ENCODE data around the gene ITGA8.

ITGA8 gene

GRCh38 chr10:15505329-15505728 is 214.4 kb downstream of the ITGA8 start:
- Histone ChIP-seq H3K4me2 (ENCODE audit: low read length) (no peak overlapping the region), H3K4me1 (ENCODE audit: low read length) (no peaks in the 10 kb centered on the region), H3K9me3 (ENCODE audit: insufficient read depth, low read length) (no peaks in the 10 kb centered on the region), H3K27ac (ENCODE audit: low read length) (no peak overlapping the region), H2AFZ (ENCODE audit: low read depth, low read length) (no peak overlapping the region), H3K36me3 (replicated peaks; ENCODE audit: low read depth, low read length) (no peaks in the 10 kb centered on the region), H4K20me1 (ENCODE audit: insufficient read depth, low read length) (no peaks in the 10 kb centered on the region), H3K9ac (ENCODE audit: low read length) (no peak overlapping the region), H3K79me2 (ENCODE audit: low read length) (no peaks in the 10 kb centered on the region), H3K4me3 (ENCODE audit: low read length) (no peak overlapping the region), H3K27me3 (ENCODE audit: low read depth, low read length) (no peaks in the 10 kb centered on the region)
- TF ChIP-seq EZH2phosphoT487 (IDR thresholded peaks at IDR 0.05; ENCODE audit: low read depth) (no peak), CTCF (IDR thresholded peaks at IDR 0.05; ENCODE audit: low read depth, low read length) (no peak)

- TF ChIP-seq EZH2phosphoT487 (IDR thresholded peaks at IDR 0.05; ENCODE audit: low read depth) (no peak), CTCF (IDR thresholded peaks at IDR 0.05; ENCODE audit: low read depth, low read length) (no peak)
- Histone ChIP-seq H3K36me3 (replicated peaks; ENCODE audit: low read depth, low read length) (no peaks in the 10 kb centered on the region), H3K4me1 (ENCODE audit: low read length) (no peaks in the 10 kb centered on the region), H3K9ac (ENCODE audit: low read length) (no peak overlapping the region), H2AFZ (ENCODE audit: low read depth, low read length) (no peak overlapping the region), H3K4me2 (ENCODE audit: low read length) (no peak overlapping the region), H3K4me3 (ENCODE audit: low read length) (no peak overlapping the region), H3K9me3 (ENCODE audit: insufficient read depth, low read length) (no peaks in the 10 kb centered on the region), H4K20me1 (ENCODE audit: insufficient read depth, low read length) (no peaks in the 10 kb centered on the region), H3K27ac (ENCODE audit: low read length) (no peak overlapping the region), H3K79me2 (ENCODE audit: low read length) (no peaks in the 10 kb centered on the region), H3K27me3 (ENCODE audit: low read depth, low read length) (no peaks in the 10 kb centered on the region)
Measured at GRCh38 chr10:15504101-15504840, 215.5 kb downstream of the ITGA8 start.

- no peak overlapping the region for H3K4me2 ChIP-seq (ENCODE audit: low read length)
- no peak overlapping the region for H3K4me3 ChIP-seq (ENCODE audit: low read length)
- H3K9me3 ChIP-seq (ENCODE audit: insufficient read depth, low read length) = no peaks in the 10 kb centered on the region
- TF ChIP-seq EZH2phosphoT487 (IDR thresholded peaks at IDR 0.05; ENCODE audit: low read depth) = no peak
- no peaks in the 10 kb centered on the region for H3K4me1 ChIP-seq (ENCODE audit: low read length)
- H3K9ac ChIP-seq (ENCODE audit: low read length) = no peak overlapping the region
- no peaks in the 10 kb centered on the region for H3K27me3 ChIP-seq (ENCODE audit: low read depth, low read length)
- H4K20me1 ChIP-seq (ENCODE audit: insufficient read depth, low read length) = no peaks in the 10 kb centered on the region
- no peaks in the 10 kb centered on the region for H3K79me2 ChIP-seq (ENCODE audit: low read length)
- H3K36me3 ChIP-seq (replicated peaks; ENCODE audit: low read depth, low read length) = no peaks in the 10 kb centered on the region
- no peak overlapping the region for H2AFZ ChIP-seq (ENCODE audit: low read depth, low read length)
- no peak overlapping the region for H3K27ac ChIP-seq (ENCODE audit: low read length)
Measured at GRCh38 chr10:15494850-15495506, 224.7 kb downstream of the ITGA8 start.

GRCh38 chr10:15491856-15492642 is 227.7 kb downstream of the ITGA8 start:
- H3K27me3 ChIP-seq (ENCODE audit: low read depth, low read length) = no peaks in the 10 kb centered on the region
- no peaks in the 10 kb centered on the region for H3K9me3 ChIP-seq (ENCODE audit: insufficient read depth, low read length)
- no peak overlapping the region for H3K9ac ChIP-seq (ENCODE audit: low read length)
- H3K4me3 ChIP-seq (ENCODE audit: low read length) = no peak overlapping the region
- H3K79me2 ChIP-seq (ENCODE audit: low read length) = no peaks in the 10 kb centered on the region
- no peak overlapping the region for H2AFZ ChIP-seq (ENCODE audit: low read depth, low read length)
- no peak overlapping the region for H3K27ac ChIP-seq (ENCODE audit: low read length)
- no peak overlapping the region for H3K4me2 ChIP-seq (ENCODE audit: low read length)
- TF ChIP-seq EZH2phosphoT487 (IDR thresholded peaks at IDR 0.05; ENCODE audit: low read depth) (no peak), CTCF (IDR thresholded peaks at IDR 0.05; ENCODE audit: low read depth, low read length) (no peak)
- no peaks in the 10 kb centered on the region for H3K36me3 ChIP-seq (replicated peaks; ENCODE audit: low read depth, low read length)
- no peaks in the 10 kb centered on the region for H3K4me1 ChIP-seq (ENCODE audit: low read length)
- no peaks in the 10 kb centered on the region for H4K20me1 ChIP-seq (ENCODE audit: insufficient read depth, low read length)
